ENCODE measurements around the gene PSMA3. TPM values are rescaled to one million over a fixed set of nuclear protein-coding genes. Genes with fewer than 3 reads are reported as not detected.
A peak's percentile ranks its signal among the peaks of the same experiment; 100 is the strongest.

The PSMA3 gene
- total and polyA plus RNA-seq, 10 of the 15 experiments (the other 5 are each of a cell fraction or from before 2014, with no cell fraction given): 142 to 936 (median 400) TPM

- Histone ChIP-seq H3K27ac (ENCODE audit: control insufficient read depth, insufficient read depth) (peak within 1 kb of the TSS; percentile 70), H3K79me2 (ENCODE audit: control insufficient read depth, insufficient read depth, low read length) (peaks cover 20% of the 10 kb centered on the region), H3K4me2 (ENCODE audit: control insufficient read depth, insufficient read depth) (peak within 1 kb of the TSS; percentile 91), H3K9me3 (replicated peaks; ENCODE audit: control insufficient read depth, insufficient read depth, low read length) (no peaks in the 10 kb centered on the region), H3K4me1 (ENCODE audit: control insufficient read depth, insufficient read depth, low read length) (no peaks in the 10 kb centered on the region; the same call in 1 of the 2 replicates), H3K4me3 (peak within 1 kb of the TSS; percentile 96), H3K36me3 (ENCODE audit: control insufficient read depth in 2 of 2, insufficient read depth in 2 of 2, low read length in 1 of 2) (no peaks in the 10 kb centered on the region), H3K27me3 (replicated peaks in 1 of 2; ENCODE audit: control insufficient read depth in 2 of 2, insufficient read depth in 2 of 2, low read length in 1 of 2) (no peaks in the 10 kb centered on the region), H3K9ac (ENCODE audit: control insufficient read depth, insufficient read depth, low read length) (peak within 1 kb of the TSS; percentile 81), H2AFZ (ENCODE audit: control insufficient read depth, low read depth, low read length) (peak within 1 kb of the TSS; percentile 98), H4K20me1 (ENCODE audit: control insufficient read depth, insufficient read depth) (no peaks in the 10 kb centered on the region)
- ChIA-PET CTCF (interaction anchor here (1.0 kb wide), 1 partner anchor 33 kb away, joined by 3 read pairs; no protein-coding TSS in a partner anchor), SMC1A (ENCODE audit: uncharacterized antibody, unreplicated experiment) (interaction anchor here (1.0 to 1.2 kb wide), 3 partner anchors 13 to 46 kb away, joined by 3 read pairs; no protein-coding TSS in a partner anchor), POLR2A (interaction anchor here (1.0 to 1.6 kb wide), 4 partner anchors 39 to 44 kb away, joined by 3 to 4 read pairs (median 4); partner anchors contain the start of gene PSMA3), RAD21 (ENCODE audit: unreplicated experiment) (interaction anchor here (1.2 to 1.5 kb wide), 2 partner anchors 29 to 98 kb away, joined by 3 to 4 read pairs; partner anchors contain the start of gene ARID4A)
- WGBS (ENCODE audit: insufficient coverage, insufficient replicate concordance, low lambda C conversion rate, missing lambda C conversion rate): 1% methylated on average over 57 of the region's 78 CpGs
- in situ Hi-C loops (cut with MboI) (no loop called here), intact Hi-C loops (cut with micrococcal nuclease; ENCODE audit: unreplicated experiment) (loop anchor here (5.0 kb wide), 2 partner anchors 37 to 1147 kb away; no protein-coding TSS in a partner anchor)
- peak; percentile 93 for ATAC-seq
- peak; percentile 62 for FAIRE-seq
- DNase-seq (ENCODE audit: low read depth, low spot score): peak; percentile 55
- BruUV-seq (replicated peaks): no TSS peak
- TF ChIP-seq TCF12 (IDR thresholded peaks at IDR 0.05; ENCODE audit: low read depth, low read length) (peak; percentile 64; the same call in 1 of the 2 replicates), MTA2 (IDR thresholded peaks at IDR 0.05; ENCODE audit: low read depth) (no peak), ZNF24 (IDR thresholded peaks at IDR 0.05) (peak; percentile 55; the same call in 1 of the 2 replicates), IKZF1 (conservative IDR thresholded peaks at IDR 0.05) (peak; percentile 86), BACH1 (IDR thresholded peaks at IDR 0.05; ENCODE audit: borderline replicate concordance) (peak; percentile 87), CREM (IDR thresholded peaks at IDR 0.05; ENCODE audit: low read depth) (0 out of 2 replicates have a peak, but pooled peaks have one; percentile 9), RELA (IDR thresholded peaks at IDR 0.05; ENCODE audit: borderline replicate concordance, partially characterized antibody) (peak; percentile 55), NFXL1 (IDR thresholded peaks at IDR 0.05; ENCODE audit: borderline replicate concordance) (no peak), HDGF (IDR thresholded peaks at IDR 0.05) (no peak), IRF5 (IDR thresholded peaks at IDR 0.05; ENCODE audit: borderline replicate concordance) (peak; percentile 89), ZNF274 (IDR thresholded peaks at IDR 0.05; ENCODE audit: insufficient read depth, insufficient read length) (no peak), MYC (IDR thresholded peaks at IDR 0.05; ENCODE audit: insufficient read depth, insufficient read length, insufficient replicate concordance, low read length, severe bottlenecking) (peak; percentile 91), MXI1 (IDR thresholded peaks at IDR 0.05; ENCODE audit: low read depth, low read length) (0 out of 2 replicates have a peak, but pooled peaks have one; percentile 20), GABPA (IDR thresholded peaks at IDR 0.05; ENCODE audit: low read depth) (no peak), NFIC (IDR thresholded peaks at IDR 0.05; ENCODE audit: low read depth, low read length) (no peak), NKRF (conservative IDR thresholded peaks at IDR 0.05) (peak; percentile 64; the same call in 1 of the 2 replicates), ELK1 (IDR thresholded peaks at IDR 0.05; ENCODE audit: low read depth, low read length) (no peak)
Measured at GRCh38 chr14:58199726-58200479, 44.7 kb upstream of the PSMA3 start, which contains the start of gene ACTR10. TSS of gene ACTR10 (plus strand) at chr14:58200149. CDS start at chr14:58200218, 69 bp downstream.
